GM10248 (cell line): ENCODE measurements around the gene EGLN3.

ENCODE experiments used
- CTCF ChIA-PET: fragments of 300-600 bp; sonication (Branson Sonifier 250); formaldehyde crosslinking; extraction: SDS; loops from one replicate; lab custom pipeline; 2021; ENCODE audit warnings: antibody characterized with exemption; lab: Yijun Ruan, JAX
- POLR2A ChIA-PET: fragments of 350-650 bp; sonication (Branson Sonifier 250); formaldehyde crosslinking; extraction: SDS; loops from one replicate; lab custom pipeline; 2020; ENCODE audit warnings: antibody characterized with exemption; lab: Yijun Ruan, JAX
- DNase-seq: peaks from one replicate; pipeline ENCODE4 v3.0.0; 2012; ENCODE audit errors: extremely low spot score
- TF ChIP-seq, protein P1 (sequence below): IDR thresholded peaks from 2 replicates; pipeline ENCODE4 v1.5.1; 2012; ENCODE audit warnings: mild to moderate bottlenecking, low read depth; ENCODE audit errors: extremely low read depth, missing control alignments, control extremely low read depth

Gene EGLN3

DNA sequence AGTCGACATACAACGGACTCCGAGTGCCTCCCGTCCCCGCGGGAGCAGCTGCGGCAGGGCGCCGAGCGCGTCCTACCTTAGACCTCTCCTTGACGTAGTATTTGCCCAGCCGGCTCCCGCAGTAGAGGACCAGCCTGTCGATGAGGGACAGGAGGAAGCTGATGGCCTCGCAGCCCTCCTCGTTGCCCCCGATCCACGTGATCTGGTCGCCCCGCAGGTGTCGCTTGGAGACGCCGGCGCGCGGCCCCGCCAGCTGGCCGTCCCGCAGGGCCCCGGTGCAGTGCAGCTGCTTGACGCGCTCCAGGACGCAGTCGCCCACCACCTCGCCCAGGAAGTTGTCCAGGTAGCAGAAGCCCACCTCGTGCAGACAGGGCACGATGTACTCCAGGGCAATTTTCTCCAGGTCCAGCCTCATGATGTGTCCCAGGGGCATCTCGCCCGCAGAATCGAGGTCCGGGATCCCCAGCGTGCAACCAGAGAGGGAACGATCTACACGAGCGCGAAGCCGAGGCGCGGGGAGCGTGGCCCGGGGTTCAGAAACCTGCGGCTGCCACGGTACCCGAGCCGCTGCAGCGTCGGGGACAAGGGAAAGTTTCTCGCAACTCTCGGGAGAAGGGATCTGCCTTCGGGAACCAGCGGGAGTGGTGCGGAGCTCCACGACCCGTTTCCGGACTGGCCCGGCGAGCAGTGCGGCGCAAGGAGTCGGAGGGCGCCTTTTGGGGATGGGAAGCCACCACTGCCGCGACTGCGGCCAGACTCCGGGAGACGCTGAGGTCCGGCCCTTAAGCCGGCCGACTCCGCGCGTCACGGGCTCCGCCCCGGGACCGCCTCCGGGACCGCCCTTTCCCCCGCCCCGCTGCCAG, at the start of gene EGLN3:
EGLN3 (minus strand) TSS at position 755 of the 863 bp plus-strand sequence; CDS start at position 433, 322 bp downstream.
- ChIA-PET CTCF (interaction anchor here (0.7 to 1.5 kb wide), 4 partner anchors 15 to 278 kb away, joined by 3 to 6 read pairs (median 4); no protein-coding TSS in a partner anchor), POLR2A (interaction anchor here (0.5 kb wide), 1 partner anchor 752 kb away, joined by 3 read pairs; no protein-coding TSS in a partner anchor)
- TF ChIP-seq, protein P1, sequence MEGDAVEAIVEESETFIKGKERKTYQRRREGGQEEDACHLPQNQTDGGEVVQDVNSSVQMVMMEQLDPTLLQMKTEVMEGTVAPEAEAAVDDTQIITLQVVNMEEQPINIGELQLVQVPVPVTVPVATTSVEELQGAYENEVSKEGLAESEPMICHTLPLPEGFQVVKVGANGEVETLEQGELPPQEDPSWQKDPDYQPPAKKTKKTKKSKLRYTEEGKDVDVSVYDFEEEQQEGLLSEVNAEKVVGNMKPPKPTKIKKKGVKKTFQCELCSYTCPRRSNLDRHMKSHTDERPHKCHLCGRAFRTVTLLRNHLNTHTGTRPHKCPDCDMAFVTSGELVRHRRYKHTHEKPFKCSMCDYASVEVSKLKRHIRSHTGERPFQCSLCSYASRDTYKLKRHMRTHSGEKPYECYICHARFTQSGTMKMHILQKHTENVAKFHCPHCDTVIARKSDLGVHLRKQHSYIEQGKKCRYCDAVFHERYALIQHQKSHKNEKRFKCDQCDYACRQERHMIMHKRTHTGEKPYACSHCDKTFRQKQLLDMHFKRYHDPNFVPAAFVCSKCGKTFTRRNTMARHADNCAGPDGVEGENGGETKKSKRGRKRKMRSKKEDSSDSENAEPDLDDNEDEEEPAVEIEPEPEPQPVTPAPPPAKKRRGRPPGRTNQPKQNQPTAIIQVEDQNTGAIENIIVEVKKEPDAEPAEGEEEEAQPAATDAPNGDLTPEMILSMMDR, result no peak
- DNase-seq, result peak; percentile 86

DNA sequence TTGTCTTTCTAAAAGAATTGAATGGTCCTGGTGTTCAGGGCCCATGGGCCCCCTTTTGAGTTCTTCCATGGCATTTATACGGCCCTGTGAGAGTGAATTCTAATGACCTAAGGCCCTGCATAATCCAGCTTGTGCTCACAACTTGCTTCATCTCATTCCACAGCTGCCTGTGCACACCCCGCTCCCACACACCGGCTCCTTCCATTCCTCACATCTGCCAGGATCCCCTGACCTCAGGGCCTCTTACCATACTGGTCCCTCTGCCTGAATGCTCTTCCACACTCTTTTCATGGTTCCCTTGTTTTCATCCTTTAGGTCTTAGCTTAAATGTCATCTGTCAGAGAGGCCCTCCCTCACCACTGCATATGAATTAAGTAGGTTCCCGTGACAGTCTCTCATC, 49.5 kb upstream of the EGLN3 start:
- DNase-seq, result no peak
- ChIA-PET POLR2A (no interaction called here), CTCF (no interaction called here)
- TF ChIP-seq, protein P1, result no peak

GRCh38 chr14:33999771-34000291, 49.0 kb upstream of the EGLN3 start:
- ChIA-PET CTCF (interaction anchor here (1.0 kb wide), 1 partner anchor 15 kb away, joined by 3 read pairs; no protein-coding TSS in a partner anchor), POLR2A (no interaction called here)
- TF ChIP-seq, protein P1, result no peak
- no peak for DNase-seq

DNA sequence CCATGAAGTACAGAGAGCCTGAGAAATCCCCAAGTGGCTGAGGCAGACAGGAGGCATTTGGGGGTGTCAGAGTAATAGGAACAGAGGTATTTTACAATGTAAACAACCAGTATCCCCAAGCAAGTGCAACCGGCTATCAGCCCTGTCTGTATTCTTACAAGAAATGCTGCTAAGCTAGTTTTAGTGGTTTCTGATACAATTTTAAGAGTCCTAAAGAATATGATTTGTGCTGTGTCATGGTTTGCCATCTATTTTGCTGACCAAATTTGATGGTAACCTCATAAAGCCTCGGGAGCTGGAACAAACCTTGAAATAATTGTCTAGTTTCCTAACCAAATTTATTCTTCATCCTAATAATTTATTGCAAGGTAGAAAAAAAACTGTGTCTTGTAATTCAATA, 46.7 kb upstream of the EGLN3 start:
- POLR2A ChIA-PET, result no interaction called here
- no peak for DNase-seq
- CTCF ChIA-PET, result interaction anchor here (1.0 to 1.4 kb wide), 2 partner anchors 25 to 101 kb away, joined by 3 read pairs; no protein-coding TSS in a partner anchor
- TF ChIP-seq, protein P1, result no peak

GRCh38 chr14:33996462-33996861, 45.6 kb upstream of the EGLN3 start:
- ChIA-PET CTCF (interaction anchor here (1.1 to 1.4 kb wide), 2 partner anchors 102 to 156 kb away, joined by 3 read pairs; no protein-coding TSS in a partner anchor), POLR2A (no interaction called here)
- TF ChIP-seq, protein P1, result no peak
- no peak for DNase-seq

DNA sequence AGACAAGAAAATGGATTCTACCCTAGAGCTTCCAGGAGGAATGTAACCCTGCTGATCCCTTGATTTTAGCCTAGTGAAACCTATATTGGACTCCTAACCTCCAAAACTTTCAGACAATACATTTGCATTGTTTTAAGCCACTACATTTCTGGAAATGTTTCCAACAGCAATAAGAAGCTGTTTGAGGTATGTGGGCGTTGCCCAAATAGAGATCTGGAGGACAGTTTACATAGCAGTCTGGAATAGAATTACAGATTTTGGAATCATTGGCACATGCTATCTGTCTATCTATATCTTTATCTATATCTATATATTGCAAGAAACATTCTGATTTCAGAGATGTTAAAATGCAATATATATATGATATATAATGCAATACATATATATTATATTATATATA, 42.4 kb upstream of the EGLN3 start:
- POLR2A ChIA-PET, result no interaction called here
- CTCF ChIA-PET, result interaction anchor here (1.2 to 1.6 kb wide), 2 partner anchors 10 kb away, joined by 3 to 5 read pairs; no protein-coding TSS in a partner anchor
- DNase-seq, result no peak
- TF ChIP-seq, protein P1, result no peak
